CD4-positive, alpha-beta T cell (primary cell): Measurements from ENCODE around the gene FZR1. TPM values are rescaled to one million over a fixed set of nuclear protein-coding genes. Genes with fewer than 3 reads are reported as not detected.

Experiments used
- ATAC-seq: fragments of 200-7000 bp; cut with Tn5 transposase; one replicate; pipeline ENCODE4 v1.10.0; 2022; ENCODE audit warnings: mild to moderate bottlenecking; ENCODE audit not compliant: poor library complexity
- CTCF ChIA-PET: fragments of 350-600 bp; sonication (Branson Sonifier 250); formaldehyde crosslinking; loops from one replicate; lab custom pipeline; 2021; ENCODE audit warnings: antibody characterized with exemption, inconsistent platforms; lab: Charles Lee
- POLR2A ChIA-PET: fragments of 350-600 bp; sonication (Branson Sonifier 250); formaldehyde crosslinking; loops from one replicate; lab custom pipeline; 2021; ENCODE audit warnings: antibody characterized with exemption, inconsistent platforms; lab: Charles Lee
- DNase-seq, 14 experiments: peaks; one replicate each; pipeline ENCODE4 v3.0.0-alpha.2; 2013 to 2020; ENCODE audit warnings: mixed read lengths in 2 of 14
- H3K27ac ChIP-seq, 2 donors: one replicate each; pipeline versions ENCODE4 v1.5.1 to v1.7.0; 2013; ENCODE audit warnings: low read length in 2 of 2, low read depth in 1 of 2, mild to moderate bottlenecking in 1 of 2
- H3K27me3 ChIP-seq, 2 experiments: 1 replicate in 1 of 2; 2 replicates in 1 of 2; pipeline versions ENCODE4 v1.6.1 to v1.7.0; 2013; ENCODE audit warnings: low read length in 2 of 2, control low read depth in 1 of 2, mild to moderate bottlenecking in 1 of 2, moderate library complexity in 1 of 2; ENCODE audit not compliant: insufficient read depth in 2 of 2, control insufficient read depth in 1 of 2
- H3K36me3 ChIP-seq: one replicate; pipeline ENCODE4 v1.6.1; 2013; ENCODE audit warnings: low read length, control low read depth; ENCODE audit not compliant: insufficient read depth
- H3K4me1 ChIP-seq: one replicate; pipeline ENCODE4 v1.6.1; 2013; ENCODE audit warnings: low read length, control low read depth; ENCODE audit not compliant: insufficient read depth
- H3K4me3 ChIP-seq: one replicate; pipeline ENCODE4 v1.5.1; 2013; ENCODE audit warnings: mild to moderate bottlenecking, low read length, moderate library complexity
- H3K9me3 ChIP-seq, 2 experiments: 1 replicate in 1 of 2; 2 replicates in 1 of 2; pipeline versions ENCODE4 v1.6.1 to v1.7.0; 2013; ENCODE audit warnings: low read length in 2 of 2, mild to moderate bottlenecking in 2 of 2, control low read depth in 1 of 2, moderate library complexity in 1 of 2; ENCODE audit not compliant: control insufficient read depth in 1 of 2, insufficient read depth in 1 of 2
- H3K27ac Mint-ChIP-seq: one replicate; pipeline ENCODE4 v1.8.0; 2020; ENCODE audit warnings: mixed read lengths
- H3K27me3 Mint-ChIP-seq: one replicate; pipeline ENCODE4 v1.8.0; 2021; ENCODE audit warnings: mixed read lengths
- H3K36me3 Mint-ChIP-seq: one replicate; pipeline ENCODE4 v1.8.0; 2021; ENCODE audit warnings: low read depth, mixed read lengths
- H3K4me1 Mint-ChIP-seq: one replicate; pipeline ENCODE4 v1.8.0; 2021; ENCODE audit warnings: low read depth, mixed read lengths
- H3K4me3 Mint-ChIP-seq: one replicate; pipeline ENCODE4 v1.8.0; 2020; ENCODE audit warnings: mild to moderate bottlenecking, mixed read lengths
- H3K9me3 Mint-ChIP-seq: one replicate; pipeline ENCODE4 v1.8.0; 2020; ENCODE audit warnings: mixed read lengths
- CTCF ChIP-seq: fragments of 200-600 bp; IDR thresholded peaks from one replicate; pipeline ENCODE4 v1.8.0; 2022; ENCODE audit warnings: antibody characterized with exemption, mild to moderate bottlenecking
- intact Hi-C, 2 experiments: fragments of 100-400 bp; cut with DNase I in 1 of 2; cut with micrococcal nuclease in 1 of 2; formaldehyde crosslinking; loops; one replicate each; pipeline versions ENCODE4 v1.15.1 to v1.9.0; 2023 to 2025; cut with DNase I, micrococcal nuclease
- total RNA-seq, 174 experiments: library from RNA in 2 of 174; stranded (reverse) in 2 of 174; gene quantifications; one replicate each; pipeline ENCODE4 v1.2.3 and lab custom pipeline; 2021 to 2026

FZR1 gene
- total RNA-seq, 2 experiments from 2014 or later = 109 to 116 TPM

GRCh38 chr19:3477951-3478350, 28.2 kb upstream of the FZR1 start:
- Histone ChIP-seq H3K9me3 (no peaks in the 10 kb centered on the region), H3K4me3 (no peak overlapping the region), H3K27me3 (no peaks in the 10 kb centered on the region), H3K4me1 (peaks cover 17% of the 10 kb centered on the region), H3K27ac (no peak overlapping the region), H3K36me3 (no peaks in the 10 kb centered on the region)
- ATAC-seq (no peak), DNase-seq (no peak)
- ChIA-PET CTCF (no interaction called here), POLR2A (no interaction called here)
- no peak for TF ChIP-seq CTCF
- intact Hi-C loops = no loop called here
- peak overlapping the region; percentile 52 for H3K4me3 Mint-ChIP-seq
- H3K36me3 Mint-ChIP-seq = no peaks in the 10 kb centered on the region
- peaks cover 17% of the 10 kb centered on the region for H3K4me1 Mint-ChIP-seq
- H3K9me3 Mint-ChIP-seq = no peaks in the 10 kb centered on the region
- no peak overlapping the region for H3K27ac Mint-ChIP-seq
- H3K27me3 Mint-ChIP-seq = peaks cover 4% of the 10 kb centered on the region

- TF ChIP-seq CTCF = no peak
- Mint-ChIP-seq H3K36me3 (no peaks in the 10 kb centered on the region), H3K27ac (no peak overlapping the region), H3K4me1 (peaks cover 17% of the 10 kb centered on the region), H3K4me3 (peak overlapping the region; percentile 52), H3K9me3 (no peaks in the 10 kb centered on the region), H3K27me3 (peaks cover 4% of the 10 kb centered on the region)
- DNase-seq = peak in 2 of 14 experiments; percentile 20 to 28
- ChIA-PET CTCF (interaction anchor here (1.0 to 1.2 kb wide), 2 partner anchors 151 to 174 kb away, joined by 3 to 4 read pairs; no protein-coding TSS in a partner anchor), POLR2A (interaction anchor here (0.6 to 1.3 kb wide), 4 partner anchors 76 to 285 kb away, joined by 3 to 4 read pairs (median 3); no protein-coding TSS in a partner anchor)
- intact Hi-C loops = no loop called here
- Histone ChIP-seq H3K9me3 (no peaks in the 10 kb centered on the region), H3K4me1 (peaks cover 17% of the 10 kb centered on the region), H3K4me3 (peak overlapping the region; percentile 20), H3K27me3 (no peaks in the 10 kb centered on the region), H3K36me3 (no peaks in the 10 kb centered on the region), H3K27ac (no peak overlapping the region)
- peak; percentile 9 for ATAC-seq
These were observed 27.5 kb upstream of the FZR1 start for GRCh38 chr19:3478409-3479176.

- Mint-ChIP-seq H3K27me3 (peaks cover 4% of the 10 kb centered on the region), H3K9me3 (no peaks in the 10 kb centered on the region), H3K4me1 (peaks cover 17% of the 10 kb centered on the region), H3K36me3 (no peaks in the 10 kb centered on the region), H3K27ac (no peak overlapping the region), H3K4me3 (no peak overlapping the region)
- ATAC-seq (peak; percentile 74), DNase-seq (peak in 10 of 14 experiments; percentile 22 to 83 (median 44))
- H3K27ac ChIP-seq = no peak overlapping the region
- H3K9me3 ChIP-seq = no peaks in the 10 kb centered on the region
- no peaks in the 10 kb centered on the region for H3K36me3 ChIP-seq
- H3K4me1 ChIP-seq = peaks cover 17% of the 10 kb centered on the region
- intact Hi-C loops = no loop called here
- CTCF ChIA-PET = interaction anchor here (1.0 to 1.2 kb wide), 2 partner anchors 152 to 174 kb away, joined by 3 to 4 read pairs; no protein-coding TSS in a partner anchor
- no peaks in the 10 kb centered on the region for H3K27me3 ChIP-seq
- TF ChIP-seq CTCF = no peak
- POLR2A ChIA-PET = interaction anchor here (0.7 to 1.3 kb wide), 3 partner anchors 75 to 284 kb away, joined by 3 to 4 read pairs (median 3); no protein-coding TSS in a partner anchor
- no peak overlapping the region for H3K4me3 ChIP-seq
These were observed 26.8 kb upstream of the FZR1 start for GRCh38 chr19:3479177-3479833.
